ENCODE results near the gene RAI14.

Gene RAI14

GRCh38 chr5:34854459-34855174 is 198.5 kb downstream of the RAI14 start:
- DNase-seq (ENCODE audit: extremely low spot score), result peak; percentile 27
- no peak for TF ChIP-seq ELF4 (IDR thresholded peaks at IDR 0.05)
- no peak for TF ChIP-seq FOXM1 (IDR thresholded peaks at IDR 0.05; ENCODE audit: borderline replicate concordance)
- no peak for TF ChIP-seq ZNF384 (IDR thresholded peaks at IDR 0.05)
- TF ChIP-seq CTBP1 (IDR thresholded peaks at IDR 0.05; ENCODE audit: borderline replicate concordance), result no peak
- TF ChIP-seq, protein P1, sequence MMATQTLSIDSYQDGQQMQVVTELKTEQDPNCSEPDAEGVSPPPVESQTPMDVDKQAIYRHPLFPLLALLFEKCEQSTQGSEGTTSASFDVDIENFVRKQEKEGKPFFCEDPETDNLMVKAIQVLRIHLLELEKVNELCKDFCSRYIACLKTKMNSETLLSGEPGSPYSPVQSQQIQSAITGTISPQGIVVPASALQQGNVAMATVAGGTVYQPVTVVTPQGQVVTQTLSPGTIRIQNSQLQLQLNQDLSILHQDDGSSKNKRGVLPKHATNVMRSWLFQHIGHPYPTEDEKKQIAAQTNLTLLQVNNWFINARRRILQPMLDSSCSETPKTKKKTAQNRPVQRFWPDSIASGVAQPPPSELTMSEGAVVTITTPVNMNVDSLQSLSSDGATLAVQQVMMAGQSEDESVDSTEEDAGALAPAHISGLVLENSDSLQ (IDR thresholded peaks at IDR 0.05), result no peak
- no peak for TF ChIP-seq SP1 (IDR thresholded peaks at IDR 0.05)
- no peak for TF ChIP-seq SUZ12 (IDR thresholded peaks at IDR 0.05)
- no peak for TF ChIP-seq LEF1 (IDR thresholded peaks at IDR 0.05; ENCODE audit: borderline replicate concordance)
- no peak for TF ChIP-seq TARDBP (IDR thresholded peaks at IDR 0.05)
- no peak for TF ChIP-seq ARNT (IDR thresholded peaks at IDR 0.05)
- ChIA-PET CTCF (interaction anchor here (0.6 kb wide), 1 partner anchor 43 kb away, joined by 3 read pairs; no protein-coding TSS in a partner anchor), POLR2A (interaction anchor here (1.2 kb wide), 1 partner anchor 9 kb away, joined by 5 read pairs; no protein-coding TSS in a partner anchor)

- no peak for DNase-seq (ENCODE audit: extremely low spot score)
- CTCF ChIA-PET, result no interaction called here
- TF ChIP-seq NFRKB (IDR thresholded peaks at IDR 0.05), result no peak
- POLR2A ChIA-PET, result no interaction called here
These were observed 201.0 kb downstream of the RAI14 start for GRCh38 chr5:34857161-34857560.

GRCh38 chr5:34857894-34858293 is 201.8 kb downstream of the RAI14 start:
- no peak for TF ChIP-seq ELF4 (IDR thresholded peaks at IDR 0.05)
- no peak for TF ChIP-seq NFRKB (IDR thresholded peaks at IDR 0.05)
- no peak for TF ChIP-seq FOXK2 (IDR thresholded peaks at IDR 0.05)
- no peak for TF ChIP-seq FOXM1 (IDR thresholded peaks at IDR 0.05; ENCODE audit: borderline replicate concordance)
- TF ChIP-seq SP1 (IDR thresholded peaks at IDR 0.05), result no peak
- no peak for TF ChIP-seq SUZ12 (IDR thresholded peaks at IDR 0.05)
- no peak for TF ChIP-seq L3MBTL2 (conservative IDR thresholded peaks at IDR 0.05)
- TF ChIP-seq LEF1 (IDR thresholded peaks at IDR 0.05; ENCODE audit: borderline replicate concordance), result no peak
- TF ChIP-seq FOXA1 (IDR thresholded peaks at IDR 0.05), result no peak
- TF ChIP-seq HDGF (IDR thresholded peaks at IDR 0.05; ENCODE audit: borderline replicate concordance), result no peak
- TF ChIP-seq, protein P1 (IDR thresholded peaks at IDR 0.05), result no peak
- TF ChIP-seq CTBP1 (IDR thresholded peaks at IDR 0.05; ENCODE audit: borderline replicate concordance), result no peak
- TF ChIP-seq TARDBP (IDR thresholded peaks at IDR 0.05), result no peak
- no peak for TF ChIP-seq BHLHE40 (IDR thresholded peaks at IDR 0.05; ENCODE audit: borderline replicate concordance)
- TF ChIP-seq ARNT (IDR thresholded peaks at IDR 0.05), result no peak
- TF ChIP-seq ZNF384 (IDR thresholded peaks at IDR 0.05), result no peak
- POLR2A ChIA-PET, result no interaction called here
- DNase-seq (ENCODE audit: extremely low spot score), result no peak
- CTCF ChIA-PET, result no interaction called here

GRCh38 chr5:34858790-34859189 is 202.7 kb downstream of the RAI14 start:
- POLR2A ChIA-PET, result no interaction called here
- DNase-seq (ENCODE audit: extremely low spot score), result no peak
- CTCF ChIA-PET, result no interaction called here
- TF ChIP-seq SP1 (IDR thresholded peaks at IDR 0.05) (no peak), HDGF (IDR thresholded peaks at IDR 0.05; ENCODE audit: borderline replicate concordance) (no peak), ELF4 (IDR thresholded peaks at IDR 0.05) (no peak), CTBP1 (IDR thresholded peaks at IDR 0.05; ENCODE audit: borderline replicate concordance) (no peak), BHLHE40 (IDR thresholded peaks at IDR 0.05; ENCODE audit: borderline replicate concordance) (no peak), SUZ12 (IDR thresholded peaks at IDR 0.05) (no peak), ARNT (IDR thresholded peaks at IDR 0.05) (no peak), FOXA1 (IDR thresholded peaks at IDR 0.05) (no peak), NFRKB (IDR thresholded peaks at IDR 0.05) (no peak), ZNF384 (IDR thresholded peaks at IDR 0.05) (no peak), TARDBP (IDR thresholded peaks at IDR 0.05) (no peak), LEF1 (IDR thresholded peaks at IDR 0.05; ENCODE audit: borderline replicate concordance) (no peak), FOXM1 (IDR thresholded peaks at IDR 0.05; ENCODE audit: borderline replicate concordance) (no peak), L3MBTL2 (conservative IDR thresholded peaks at IDR 0.05) (no peak), FOXK2 (IDR thresholded peaks at IDR 0.05) (no peak)
- TF ChIP-seq, protein P1 (IDR thresholded peaks at IDR 0.05), result no peak

DNA sequence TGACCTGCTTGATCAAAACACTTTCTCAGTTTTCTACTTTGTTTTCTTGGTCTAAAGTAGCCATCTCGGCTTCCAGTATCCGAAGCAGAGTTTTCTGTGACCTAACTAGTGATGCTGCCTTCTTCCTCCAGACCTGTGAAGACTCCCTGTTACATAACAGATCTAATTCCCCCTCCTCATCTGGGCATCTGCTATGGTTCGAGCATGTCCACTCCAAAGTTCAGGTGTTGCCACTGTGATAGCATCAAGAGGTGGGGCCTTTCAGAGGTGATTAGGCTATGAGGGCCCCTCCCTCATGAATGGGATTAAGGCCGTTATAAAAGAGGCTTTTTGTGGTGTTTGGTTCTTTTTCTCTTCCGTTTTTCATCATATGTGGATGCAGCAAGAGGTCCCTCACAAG is 203.1 kb downstream of the RAI14 start:
- ChIA-PET POLR2A (no interaction called here), CTCF (no interaction called here)
- TF ChIP-seq HDGF (IDR thresholded peaks at IDR 0.05; ENCODE audit: borderline replicate concordance), result no peak
- no peak for TF ChIP-seq FOXA1 (IDR thresholded peaks at IDR 0.05)
- no peak for TF ChIP-seq TARDBP (IDR thresholded peaks at IDR 0.05)
- TF ChIP-seq BHLHE40 (IDR thresholded peaks at IDR 0.05; ENCODE audit: borderline replicate concordance), result no peak
- TF ChIP-seq FOXM1 (IDR thresholded peaks at IDR 0.05; ENCODE audit: borderline replicate concordance), result no peak
- TF ChIP-seq, protein P1 (IDR thresholded peaks at IDR 0.05), result no peak
- TF ChIP-seq L3MBTL2 (conservative IDR thresholded peaks at IDR 0.05), result no peak
- no peak for TF ChIP-seq SUZ12 (IDR thresholded peaks at IDR 0.05)
- TF ChIP-seq ARNT (IDR thresholded peaks at IDR 0.05), result no peak
- no peak for DNase-seq (ENCODE audit: extremely low spot score)

DNA sequence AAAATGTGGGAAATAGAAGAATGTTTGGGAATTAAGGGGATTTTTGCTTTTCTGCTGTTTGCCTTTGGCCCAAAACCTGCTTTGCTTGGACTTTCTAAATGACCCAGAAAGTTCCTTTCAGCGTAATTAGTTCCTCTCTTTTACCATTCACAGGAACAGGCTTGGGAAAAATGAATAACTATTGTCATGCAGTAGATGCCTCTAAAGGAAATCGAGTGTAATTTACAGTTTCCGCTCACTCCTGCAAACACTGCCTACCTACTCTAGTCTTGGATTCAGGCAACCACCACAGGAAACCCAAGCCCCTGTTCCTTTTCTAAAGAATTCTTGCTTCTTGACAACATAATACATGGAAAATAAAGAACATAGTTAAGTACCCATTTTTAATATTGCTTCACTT is 207.8 kb downstream of the RAI14 start:
- ChIA-PET CTCF (no interaction called here), POLR2A (no interaction called here)
- no peak for TF ChIP-seq TARDBP (IDR thresholded peaks at IDR 0.05)
- no peak for TF ChIP-seq FOXK2 (IDR thresholded peaks at IDR 0.05)
- DNase-seq (ENCODE audit: extremely low spot score), result no peak

Measured in HEK293T (cell line).